GM19324 (cell line): ENCODE results near the gene PTP4A1.

Experiments
- ATAC-seq: cut with Tn5 transposase; IDR thresholded peaks from one replicate; pipeline ENCODE4 v1.9.1; 2021; ENCODE audit warnings: mild to moderate bottlenecking, moderate library complexity; ENCODE audit not compliant: unreplicated experiment, low FRiP score

Gene PTP4A1

DNA sequence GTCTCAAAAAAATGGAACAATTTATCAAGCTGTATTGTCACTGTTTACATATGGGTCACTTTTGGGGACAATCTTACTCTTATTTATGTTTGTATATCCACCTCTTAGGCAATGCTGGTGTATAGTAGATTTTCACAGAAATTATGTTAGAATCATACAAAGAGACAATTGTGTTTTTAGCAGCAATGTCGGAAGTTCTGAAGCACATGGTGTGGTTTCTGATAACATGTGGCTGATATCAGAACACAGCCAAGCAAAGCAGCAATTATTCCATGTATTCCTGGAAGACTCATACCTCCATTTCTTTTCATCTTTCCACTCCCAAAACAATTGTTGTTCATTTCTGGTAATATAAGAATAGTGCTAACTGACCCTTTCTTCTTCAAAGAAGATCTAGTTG is 17.5 kb upstream of the PTP4A1 start:
- ATAC-seq: no peak

DNA sequence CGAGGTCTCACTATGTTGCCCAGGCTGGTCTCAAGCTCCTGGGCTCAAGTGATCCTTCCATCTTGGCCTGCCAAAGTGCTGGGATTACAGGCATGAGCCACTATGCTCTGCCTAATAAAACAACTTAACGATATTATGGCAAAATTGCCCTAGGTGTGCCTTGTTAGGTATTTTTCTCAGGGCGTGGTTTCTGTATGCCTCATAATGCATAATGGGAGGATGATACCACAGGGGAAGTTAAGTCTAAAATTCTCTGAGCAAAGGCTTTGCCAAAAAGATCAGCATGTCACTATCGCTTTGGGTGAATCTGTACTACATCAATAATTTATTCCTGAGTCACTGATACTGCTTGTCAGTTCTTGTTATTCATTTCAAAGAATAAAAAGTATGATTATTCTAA is 15.9 kb upstream of the PTP4A1 start:
- no peak for ATAC-seq

DNA sequence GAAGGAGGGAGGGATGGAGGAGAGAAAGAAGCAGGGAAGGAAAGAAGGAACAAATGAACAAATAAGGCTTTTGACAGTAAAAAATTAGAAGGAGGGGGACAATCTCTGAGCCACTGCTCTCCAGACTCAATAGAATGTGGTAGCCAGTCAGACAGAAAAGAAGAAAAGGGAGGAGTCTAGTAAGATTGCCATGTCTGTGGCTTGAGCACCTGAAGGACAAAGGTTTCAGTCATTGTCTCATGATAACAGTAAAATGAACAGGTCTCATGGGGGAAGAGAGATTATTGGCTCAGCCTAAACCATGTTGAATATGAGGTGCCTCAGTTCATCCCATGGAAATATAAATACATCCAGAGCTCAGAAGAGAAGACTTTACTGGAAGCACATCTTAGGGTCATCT is 14.0 kb upstream of the PTP4A1 start:
- no peak for ATAC-seq

DNA sequence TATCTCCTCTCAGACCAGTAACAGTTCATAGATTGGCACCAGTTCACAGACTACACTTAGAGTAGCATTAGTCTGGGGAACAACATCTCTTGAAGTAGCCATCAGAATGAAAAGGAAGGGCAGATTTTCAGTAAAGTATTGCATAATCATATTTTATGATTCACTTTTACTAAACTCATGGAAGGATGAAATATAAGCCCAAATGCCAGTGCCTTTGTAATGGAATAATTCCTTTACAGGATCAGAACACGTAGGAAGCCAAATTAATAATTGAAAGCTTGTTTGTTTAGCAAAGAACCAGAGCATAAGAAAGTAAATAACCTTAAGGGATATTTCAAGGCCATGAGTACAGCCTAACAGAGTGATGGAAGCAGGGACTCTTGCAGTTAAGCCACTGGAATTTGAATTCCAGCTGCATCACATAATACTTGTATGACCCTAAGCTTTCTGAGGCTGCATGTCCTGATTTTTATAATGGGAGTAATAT is 11.4 kb upstream of the PTP4A1 start:
- ATAC-seq: no peak

- no peak for ATAC-seq
Observed at GRCh38 chr6:63561288-63561687, 11.0 kb upstream of the PTP4A1 start.

GRCh38 chr6:63563235-63563634 is 9.0 kb upstream of the PTP4A1 start:
- no peak for ATAC-seq

GRCh38 chr6:63565058-63565726 is 7.1 kb upstream of the PTP4A1 start:
- no peak for ATAC-seq

- ATAC-seq: no peak
Observed at GRCh38 chr6:63565727-63566596, 6.3 kb upstream of the PTP4A1 start.

- no peak for ATAC-seq
Observed at GRCh38 chr6:63567966-63568365, 4.3 kb upstream of the PTP4A1 start.

DNA sequence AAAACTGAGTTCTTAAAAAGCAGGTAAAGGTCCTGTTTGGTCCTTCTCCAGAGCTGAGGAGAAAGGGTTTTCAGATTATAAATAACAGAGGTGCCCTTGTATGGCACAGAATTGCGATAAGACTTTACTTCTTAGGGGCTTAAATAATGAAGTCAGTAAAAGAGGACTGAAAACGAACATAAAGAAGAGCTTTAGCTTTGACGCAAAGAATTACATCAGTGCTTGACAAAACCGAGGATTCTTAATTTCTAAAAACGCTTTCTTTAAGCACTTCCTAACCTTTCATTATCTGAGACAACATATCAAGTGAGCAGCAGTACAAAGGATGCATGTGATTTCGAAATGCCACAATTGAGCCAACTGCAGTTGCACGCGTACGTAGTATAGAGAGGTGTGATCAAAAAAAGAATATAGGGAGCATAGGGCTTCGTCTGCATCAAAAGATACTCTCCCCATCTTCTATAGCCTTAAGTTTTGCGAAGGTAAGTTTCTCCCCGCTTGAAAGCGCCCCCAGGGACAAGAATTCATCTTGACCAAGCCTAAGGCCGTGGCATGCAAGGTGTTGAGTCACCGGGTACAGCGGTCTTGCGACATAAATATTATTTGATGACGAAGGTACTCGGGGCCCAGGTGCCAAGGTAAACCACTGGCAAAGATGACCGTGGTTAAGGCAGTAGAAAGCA is 778 bp upstream of the PTP4A1 start:
- no peak for ATAC-seq

GRCh38 chr6:63572747-63573075 is 431 bp downstream of the PTP4A1 start:
- ATAC-seq: peak; percentile 2

GRCh38 chr6:63573076-63573898 is 1.0 kb downstream of the PTP4A1 start:
- peak; percentile 65 for ATAC-seq

DNA sequence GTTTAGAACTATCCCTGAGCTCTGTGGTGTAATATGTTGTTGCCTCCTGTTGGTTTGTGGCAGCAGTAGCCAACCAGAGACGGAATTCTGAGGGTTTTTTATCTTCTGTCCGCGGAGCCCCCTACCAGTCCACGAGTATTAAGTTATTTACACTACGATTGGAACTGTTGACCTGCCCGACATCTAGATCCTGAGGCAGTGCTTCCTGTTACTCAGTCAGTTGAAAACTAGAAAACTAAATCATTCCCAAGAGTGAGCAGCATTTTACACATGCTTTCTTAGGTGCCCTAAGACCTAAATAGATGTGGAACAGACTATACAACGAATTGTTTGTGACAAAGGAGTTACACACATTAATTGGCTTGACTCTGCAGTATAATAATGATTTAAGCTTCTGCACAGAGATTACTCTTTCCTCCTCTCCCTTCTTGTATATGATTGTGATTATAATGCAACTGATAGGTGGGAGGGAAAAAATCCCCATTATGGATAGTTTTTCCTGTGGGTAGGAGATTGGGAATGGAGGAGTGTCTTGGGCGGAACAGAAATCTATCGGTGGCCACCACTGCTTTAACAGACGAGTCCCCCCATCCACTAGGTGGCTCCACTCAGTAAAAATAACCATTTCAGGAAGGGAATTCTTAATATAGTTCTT is 1.7 kb downstream of the PTP4A1 start:
- peak; percentile 18 for ATAC-seq

GRCh38 chr6:63574554-63574900 is 2.2 kb downstream of the PTP4A1 start:
- ATAC-seq: no peak

GRCh38 chr6:63576147-63576772 is 4.0 kb downstream of the PTP4A1 start:
- no peak for ATAC-seq

DNA sequence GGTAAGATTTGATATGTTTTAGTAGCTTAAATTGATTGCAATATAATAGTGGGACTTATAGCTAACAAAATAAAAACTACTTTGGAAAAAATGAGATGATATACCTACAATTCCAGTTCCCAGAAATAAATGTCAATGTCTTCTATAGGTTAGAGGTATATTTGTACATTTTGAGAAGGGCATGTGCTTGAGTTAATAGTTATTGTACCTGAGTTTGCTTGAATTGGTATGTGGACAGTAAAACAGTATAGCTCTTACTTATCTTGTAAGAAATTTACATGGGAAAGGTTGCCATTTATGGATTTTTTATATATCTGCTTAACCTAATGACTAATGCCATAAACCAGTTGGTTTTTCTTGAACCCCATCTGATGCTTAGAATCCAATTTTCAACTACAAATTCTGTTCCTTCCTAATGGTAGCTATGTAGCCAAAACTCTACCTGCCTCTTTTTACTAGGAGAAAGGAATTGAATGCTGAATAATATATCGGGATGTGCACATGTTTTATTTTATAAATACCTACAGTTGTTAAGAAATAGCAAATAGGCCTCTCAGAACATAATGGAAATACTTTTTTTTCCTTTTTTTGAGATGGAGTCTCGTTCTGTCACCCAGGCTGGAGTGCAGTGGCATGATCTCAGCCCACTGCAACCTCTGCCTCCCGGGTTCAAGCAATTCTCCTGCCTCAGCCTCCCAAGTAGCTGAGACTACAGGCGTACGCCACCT is 4.9 kb downstream of the PTP4A1 start:
- ATAC-seq: no peak

- no peak for ATAC-seq
Observed at GRCh38 chr6:63578757-63579156, 6.5 kb downstream of the PTP4A1 start.

GRCh38 chr6:63579937-63580703 is 7.8 kb downstream of the PTP4A1 start:
- no peak for ATAC-seq

- no peak for ATAC-seq
Observed at GRCh38 chr6:63580704-63580961, 8.4 kb downstream of the PTP4A1 start.
